MM.1S (cell line): Measurements from ENCODE around the gene TIMP2.

Experiments
- DNase-seq: peaks from one replicate; pipeline ENCODE4 v3.0.0-alpha.2; 2015
- H2AFZ ChIP-seq: fragments of 300-600 bp; sonication (generic); 2 replicates; pipeline ENCODE4 v1.6.0; 2016; ENCODE audit warnings: antibody characterized with exemption, low read length
- H3F3A ChIP-seq: fragments of 300-600 bp; sonication (generic); 2 replicates; pipeline ENCODE4 v1.6.1; 2016; ENCODE audit warnings: mild to moderate bottlenecking, antibody characterized with exemption, low read length, moderate library complexity, mixed read lengths; ENCODE audit not compliant: insufficient read depth
- H3K27ac ChIP-seq: fragments of 300-600 bp; sonication (generic); 2 replicates; pipeline ENCODE4 v1.5.1; 2016; ENCODE audit warnings: mild to moderate bottlenecking, low read length
- H3K27me3 ChIP-seq: fragments of 300-600 bp; sonication (generic); replicated peaks from 2 replicates; pipeline ENCODE4 v1.6.0; 2016; ENCODE audit warnings: low read length; ENCODE audit not compliant: insufficient read depth
- H3K36me3 ChIP-seq: fragments of 300-600 bp; sonication (generic); replicated peaks from 2 replicates; pipeline ENCODE4 v1.6.1; 2016; ENCODE audit warnings: mild to moderate bottlenecking, low read length, mixed read lengths; ENCODE audit not compliant: insufficient read depth
- H3K4me1 ChIP-seq: fragments of 300-600 bp; sonication (generic); 2 replicates; pipeline ENCODE4 v1.6.1; 2016; ENCODE audit warnings: low read length, mixed read lengths
- H3K4me2 ChIP-seq: fragments of 300-600 bp; sonication (generic); 2 replicates; pipeline ENCODE4 v1.6.0; 2016; ENCODE audit warnings: low read depth, low read length
- H3K4me3 ChIP-seq: fragments of 300-600 bp; sonication (generic); 2 replicates; pipeline ENCODE4 v1.5.1; 2016; ENCODE audit warnings: low read length, mixed read lengths
- H3K79me2 ChIP-seq: fragments of 300-600 bp; sonication (generic); 2 replicates; pipeline ENCODE4 v1.6.1; 2016; ENCODE audit warnings: mixed run types, low read length, mixed read lengths
- H3K9ac ChIP-seq: fragments of 300-600 bp; sonication (generic); 2 replicates; pipeline ENCODE4 v1.6.1; 2016; ENCODE audit warnings: low read length, mixed read lengths
- H3K9me2 ChIP-seq: fragments of 300-600 bp; sonication (generic); replicated peaks from 2 replicates; pipeline ENCODE4 v1.6.1; 2016; ENCODE audit warnings: mild to moderate bottlenecking, low read length, mixed read lengths; ENCODE audit not compliant: insufficient read depth
- H3K9me3 ChIP-seq: fragments of 300-600 bp; sonication (generic); replicated peaks from 2 replicates; pipeline ENCODE4 v1.6.1; 2016; ENCODE audit warnings: mild to moderate bottlenecking, low read length, mixed read lengths; ENCODE audit not compliant: insufficient read depth
- H4K20me1 ChIP-seq: fragments of 300-600 bp; sonication (generic); 2 replicates; pipeline ENCODE4 v1.6.1; 2016; ENCODE audit warnings: mild to moderate bottlenecking, low read length, moderate library complexity, mixed read lengths; ENCODE audit not compliant: insufficient read depth
- EZH2 ChIP-seq: fragments of 300-600 bp; sonication (generic); optimal IDR thresholded peaks from 2 replicates; pipeline ENCODE3; 2017; ENCODE audit warnings: low read depth, mild to moderate bottlenecking, antibody characterized with exemption, low read length, mixed read lengths
- EZH2phosphoT487 ChIP-seq: fragments of 300-600 bp; sonication (generic); IDR thresholded peaks from 2 replicates; pipeline ENCODE4 v1.6.1; 2018; ENCODE audit warnings: antibody characterized with exemption, low read length
- TF ChIP-seq, protein P1 (sequence below): fragments of 300-600 bp; sonication (generic); IDR thresholded peaks from 2 replicates; pipeline ENCODE4 v1.5.1; 2016; ENCODE audit warnings: antibody characterized with exemption, low read length, mixed read lengths

The TIMP2 gene

DNA sequence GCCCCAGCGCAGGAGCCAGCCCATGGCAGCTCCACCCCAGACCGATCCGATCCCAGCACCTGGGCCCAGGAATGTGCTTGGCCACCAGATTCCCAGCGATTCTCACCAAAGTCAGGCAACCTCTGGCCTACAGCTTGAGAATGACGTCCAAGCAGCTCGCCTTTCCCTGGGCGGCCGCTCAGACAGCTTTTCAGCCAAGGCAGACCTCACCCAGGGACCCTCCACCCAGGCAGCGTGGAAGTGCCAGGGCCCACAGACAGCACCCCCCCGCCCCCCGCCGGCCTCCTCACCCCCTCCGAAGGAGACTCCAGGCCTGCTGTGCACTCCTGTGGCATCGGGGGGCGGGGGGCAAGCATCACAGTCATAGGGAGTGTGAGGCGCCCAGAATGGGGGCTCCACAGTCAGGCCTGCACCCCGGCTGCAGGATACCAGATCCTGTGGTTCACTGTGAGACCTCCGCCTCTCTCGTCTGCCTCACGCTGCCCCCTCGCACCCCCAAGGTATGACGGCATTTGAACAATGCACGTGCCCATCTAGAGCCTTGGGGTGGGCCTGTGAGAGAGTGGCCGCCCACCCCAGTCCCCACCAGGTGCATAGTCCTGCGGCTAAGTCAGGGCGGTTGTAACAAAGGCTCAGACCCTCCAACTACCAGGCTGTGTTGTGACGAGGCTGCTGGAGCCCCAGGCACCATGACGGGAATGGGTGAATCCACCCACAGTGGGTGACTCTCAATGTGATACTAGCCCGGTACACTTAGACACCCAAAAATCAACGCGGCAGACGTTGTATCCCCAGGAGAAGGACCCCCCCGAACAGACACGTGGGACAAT, 28.1 kb downstream of the TIMP2 start:
- no peaks in the 10 kb centered on the region for H3K9me3 ChIP-seq
- H3F3A ChIP-seq = peaks cover 18% of the 10 kb centered on the region
- DNase-seq = no peak
- no peaks in the 10 kb centered on the region for H3K9me2 ChIP-seq
- H2AFZ ChIP-seq = no peak overlapping the region
- no peaks in the 10 kb centered on the region; the same call in 1 of the 2 replicates for H3K36me3 ChIP-seq
- no peak overlapping the region for H3K4me3 ChIP-seq
- H3K79me2 ChIP-seq = peaks cover 100% of the 10 kb centered on the region
- TF ChIP-seq EZH2phosphoT487 (no peak), EZH2 (no peak)
- TF ChIP-seq, protein P1, sequence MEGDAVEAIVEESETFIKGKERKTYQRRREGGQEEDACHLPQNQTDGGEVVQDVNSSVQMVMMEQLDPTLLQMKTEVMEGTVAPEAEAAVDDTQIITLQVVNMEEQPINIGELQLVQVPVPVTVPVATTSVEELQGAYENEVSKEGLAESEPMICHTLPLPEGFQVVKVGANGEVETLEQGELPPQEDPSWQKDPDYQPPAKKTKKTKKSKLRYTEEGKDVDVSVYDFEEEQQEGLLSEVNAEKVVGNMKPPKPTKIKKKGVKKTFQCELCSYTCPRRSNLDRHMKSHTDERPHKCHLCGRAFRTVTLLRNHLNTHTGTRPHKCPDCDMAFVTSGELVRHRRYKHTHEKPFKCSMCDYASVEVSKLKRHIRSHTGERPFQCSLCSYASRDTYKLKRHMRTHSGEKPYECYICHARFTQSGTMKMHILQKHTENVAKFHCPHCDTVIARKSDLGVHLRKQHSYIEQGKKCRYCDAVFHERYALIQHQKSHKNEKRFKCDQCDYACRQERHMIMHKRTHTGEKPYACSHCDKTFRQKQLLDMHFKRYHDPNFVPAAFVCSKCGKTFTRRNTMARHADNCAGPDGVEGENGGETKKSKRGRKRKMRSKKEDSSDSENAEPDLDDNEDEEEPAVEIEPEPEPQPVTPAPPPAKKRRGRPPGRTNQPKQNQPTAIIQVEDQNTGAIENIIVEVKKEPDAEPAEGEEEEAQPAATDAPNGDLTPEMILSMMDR = no peak
- H3K4me1 ChIP-seq = peaks cover 26% of the 10 kb centered on the region
- no peaks in the 10 kb centered on the region for H4K20me1 ChIP-seq
- H3K27ac ChIP-seq = no peak overlapping the region
- no peaks in the 10 kb centered on the region for H3K27me3 ChIP-seq
- H3K9ac ChIP-seq = no peak overlapping the region
- no peak overlapping the region for H3K4me2 ChIP-seq

DNA sequence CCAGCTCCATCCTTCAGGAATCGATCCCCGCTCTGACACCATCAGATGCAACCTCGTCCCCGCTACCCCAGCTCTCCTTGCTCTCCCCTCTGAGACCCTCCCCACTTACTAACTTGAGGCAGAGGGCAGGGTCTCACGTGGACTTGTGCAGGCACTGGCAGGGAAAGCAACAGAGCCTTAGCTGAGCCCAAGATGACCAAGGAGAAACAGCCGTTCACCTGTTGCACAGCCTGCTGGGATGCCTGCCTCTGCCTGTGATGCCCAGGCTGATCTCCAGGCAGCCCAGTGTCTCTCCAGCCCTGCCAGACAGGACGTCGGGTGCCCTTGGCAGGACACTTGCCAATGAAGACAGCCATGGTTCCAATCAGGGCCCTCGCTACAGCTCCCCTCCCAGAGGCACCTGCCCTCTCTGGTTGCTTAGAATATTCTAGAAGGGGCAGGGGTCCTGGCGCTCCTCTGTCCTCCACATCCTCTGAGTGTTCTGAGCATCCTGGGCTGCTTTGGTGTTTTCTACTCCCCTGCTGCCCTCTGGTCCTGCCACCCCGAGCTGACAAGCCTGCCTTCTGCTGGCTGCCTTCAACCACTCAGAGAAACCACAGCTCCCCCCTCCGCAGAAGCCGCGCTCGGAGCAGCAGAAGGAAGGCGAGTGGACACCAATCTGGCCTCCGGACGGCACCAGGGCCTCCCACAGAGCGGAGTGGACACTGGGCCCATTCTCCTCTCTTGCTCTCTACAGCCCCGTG, 28.9 kb downstream of the TIMP2 start:
- TF ChIP-seq EZH2phosphoT487 (no peak), EZH2 (no peak)
- TF ChIP-seq, protein P1 = no peak
- no peak overlapping the region for H3K27ac ChIP-seq
- no peak overlapping the region for H3K9ac ChIP-seq
- H3K36me3 ChIP-seq = no peaks in the 10 kb centered on the region; the same call in 1 of the 2 replicates
- no peaks in the 10 kb centered on the region for H4K20me1 ChIP-seq
- H3K4me2 ChIP-seq = no peak overlapping the region
- no peak overlapping the region for H3K4me3 ChIP-seq
- no peak overlapping the region for H2AFZ ChIP-seq
- DNase-seq = no peak
- H3F3A ChIP-seq = peaks cover 26% of the 10 kb centered on the region
- H3K9me2 ChIP-seq = no peaks in the 10 kb centered on the region
- H3K27me3 ChIP-seq = no peaks in the 10 kb centered on the region
- peaks cover 100% of the 10 kb centered on the region for H3K79me2 ChIP-seq
- H3K9me3 ChIP-seq = no peaks in the 10 kb centered on the region
- peaks cover 34% of the 10 kb centered on the region for H3K4me1 ChIP-seq

DNA sequence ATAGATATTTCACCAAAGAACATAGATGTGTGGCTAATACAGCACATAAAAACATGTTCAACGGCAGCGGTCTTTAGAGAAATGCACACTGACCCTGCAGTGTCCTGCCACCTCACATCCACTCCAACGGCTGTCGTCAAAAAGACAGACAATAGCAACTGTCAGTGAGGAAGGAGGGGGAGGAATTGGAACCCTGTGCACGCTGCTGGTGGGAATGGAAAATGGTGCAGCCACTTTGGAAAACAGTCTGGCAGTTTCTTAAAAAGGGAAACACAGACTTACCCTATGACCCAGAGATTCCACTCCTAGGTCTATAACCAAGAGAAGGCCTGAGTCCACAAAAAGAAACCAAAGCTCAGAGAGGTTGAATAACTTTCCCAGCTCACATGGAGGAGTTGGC, 29.9 kb downstream of the TIMP2 start:
- Histone ChIP-seq H3F3A (peaks cover 34% of the 10 kb centered on the region), H3K9ac (no peak overlapping the region), H3K9me2 (no peaks in the 10 kb centered on the region), H3K9me3 (no peaks in the 10 kb centered on the region), H3K4me3 (no peak overlapping the region), H3K36me3 (no peaks in the 10 kb centered on the region), H2AFZ (no peak overlapping the region), H3K4me1 (peaks cover 40% of the 10 kb centered on the region), H3K27ac (no peak overlapping the region), H3K27me3 (no peaks in the 10 kb centered on the region), H4K20me1 (no peaks in the 10 kb centered on the region), H3K4me2 (no peak overlapping the region), H3K79me2 (peaks cover 93% of the 10 kb centered on the region)
- TF ChIP-seq EZH2 = no peak
- DNase-seq = no peak
